Endodermal cell (in vitro differentiated cells): Measurements from ENCODE around the gene SLC25A23. TPM values are rescaled to one million over a fixed set of nuclear protein-coding genes. Genes with fewer than 3 reads are reported as not detected.

Experiments
- DNase-seq: peaks from one replicate; pipeline ENCODE4 v3.0.0-alpha.2; 2017
- H3K27ac ChIP-seq: 2 replicates; pipeline ENCODE4 v1.5.1; 2013; ENCODE audit warnings: mild to moderate bottlenecking, low read depth, low read length, moderate library complexity
- H3K27me3 ChIP-seq: 2 replicates; pipeline ENCODE4 v1.6.1; 2013; ENCODE audit warnings: mild to moderate bottlenecking, low read length, moderate library complexity; ENCODE audit not compliant: insufficient read depth, control insufficient read depth, poor library complexity, severe bottlenecking
- H3K36me3 ChIP-seq: 2 replicates; pipeline ENCODE4 v1.7.0; 2013; ENCODE audit warnings: mild to moderate bottlenecking, low read length, moderate library complexity; ENCODE audit not compliant: control insufficient read depth, insufficient read depth
- H3K4me1 ChIP-seq: one replicate; pipeline ENCODE4 v1.7.0; 2013; ENCODE audit warnings: low read length; ENCODE audit not compliant: control insufficient read depth, insufficient read depth
- H3K4me3 ChIP-seq: 2 replicates; pipeline ENCODE4 v1.5.1; 2013; ENCODE audit warnings: mild to moderate bottlenecking, low read length, moderate library complexity
- H3K9ac ChIP-seq: 2 replicates; pipeline ENCODE4 v1.6.1; 2013; ENCODE audit warnings: mild to moderate bottlenecking, low read length, moderate library complexity; ENCODE audit not compliant: poor library complexity, severe bottlenecking; ENCODE audit errors: extremely low read depth
- H3K9me3 ChIP-seq: 2 replicates; pipeline ENCODE4 v1.6.1; 2013; ENCODE audit warnings: mild to moderate bottlenecking, low read length, moderate library complexity; ENCODE audit not compliant: control insufficient read depth
- H3K27ac Mint-ChIP-seq: 2 replicates; pipeline ENCODE4 v1.8.0; 2020; ENCODE audit warnings: mixed read lengths
- H3K27me3 Mint-ChIP-seq: 2 replicates; pipeline ENCODE4 v1.8.0; 2021; ENCODE audit warnings: mild to moderate bottlenecking, mixed read lengths; ENCODE audit not compliant: insufficient read depth
- H3K36me3 Mint-ChIP-seq: 2 replicates; pipeline ENCODE4 v1.8.0; 2020; ENCODE audit warnings: low read depth, mixed read lengths
- H3K4me1 Mint-ChIP-seq: 2 replicates; pipeline ENCODE4 v1.8.0; 2020; ENCODE audit warnings: mixed read lengths
- H3K4me3 Mint-ChIP-seq: 2 replicates; pipeline ENCODE4 v1.8.0; 2020; ENCODE audit warnings: mild to moderate bottlenecking, moderate library complexity, mixed read lengths
- H3K9me3 Mint-ChIP-seq: 2 replicates; pipeline ENCODE4 v1.8.0; 2020; ENCODE audit warnings: mild to moderate bottlenecking, mixed read lengths
- CTCF ChIP-seq: fragments of 200-600 bp; sonication (generic); conservative IDR thresholded peaks from 2 replicates; pipeline ENCODE4 v1.5.0; 2021; ENCODE audit warnings: antibody characterized with exemption, mild to moderate bottlenecking
- whole genome bisulfite sequencing, 2 experiments: methylation state at CpG; one replicate each; pipeline versions ENCODE4 v1.1.5 to v1.1.7; 2013; ENCODE audit warnings: missing lambda C conversion rate in 2 of 2, mixed read lengths in 1 of 2; ENCODE audit not compliant: insufficient coverage in 1 of 2, insufficient read length in 1 of 2; 5-methylcytosine and 5-hydroxymethylcytosine counted together
- total RNA-seq, 2 donors: library from RNA; stranded (reverse); fragmentation: NEBNext Ultra II Directional in 1 of 2; extraction: Animal tissue kit (Norgen Biotek cat#: 25700) in 1 of 2; gene quantifications; 2 replicates in 1 of 2; 3 replicates in 1 of 2; pipeline ENCODE4 v1.2.1, GENCODE V29; 2021

SLC25A23 gene
- total RNA-seq, 2 donors from 2014 or later: 34.9 to 39.5 TPM

- H3K27ac Mint-ChIP-seq: no peak overlapping the region
- H3K4me1 Mint-ChIP-seq: no peaks in the 10 kb centered on the region
- Histone ChIP-seq H3K9ac (no peak overlapping the region), H3K4me1 (no peaks in the 10 kb centered on the region), H3K27ac (no peak overlapping the region), H3K4me3 (no peak overlapping the region), H3K27me3 (no peaks in the 10 kb centered on the region), H3K9me3 (no peaks in the 10 kb centered on the region), H3K36me3 (peaks cover 80% of the 10 kb centered on the region)
- H3K27me3 Mint-ChIP-seq: no peaks in the 10 kb centered on the region
- H3K9me3 Mint-ChIP-seq: no peaks in the 10 kb centered on the region
- no peak for DNase-seq
- H3K4me3 Mint-ChIP-seq: no peak overlapping the region
- WGBS, 2 experiments: 92 to 95% methylated on average over 9 to 32 of the region's 32 CpGs
- H3K36me3 Mint-ChIP-seq: peaks cover 64% of the 10 kb centered on the region
- TF ChIP-seq CTCF: no peak
Measured at GRCh38 chr19:6415591-6416190, 43.9 kb downstream of the SLC25A23 start.

- Mint-ChIP-seq H3K27ac (no peak overlapping the region), H3K4me1 (no peaks in the 10 kb centered on the region), H3K27me3 (no peaks in the 10 kb centered on the region), H3K9me3 (no peaks in the 10 kb centered on the region), H3K36me3 (peaks cover 57% of the 10 kb centered on the region), H3K4me3 (no peak overlapping the region)
- Histone ChIP-seq H3K27ac (no peak overlapping the region), H3K4me3 (no peak overlapping the region), H3K9me3 (no peaks in the 10 kb centered on the region), H3K36me3 (peaks cover 73% of the 10 kb centered on the region), H3K4me1 (no peaks in the 10 kb centered on the region), H3K27me3 (no peaks in the 10 kb centered on the region), H3K9ac (no peak overlapping the region)
- WGBS, 2 experiments: 96 to 99% methylated on average over 26 to 47 of the region's 47 CpGs
- TF ChIP-seq CTCF: no peak
- no peak for DNase-seq
Measured at GRCh38 chr19:6414793-6415590, 44.6 kb downstream of the SLC25A23 start.

GRCh38 chr19:6413721-6414643, 45.6 kb downstream of the SLC25A23 start:
- no peaks in the 10 kb centered on the region for H3K4me1 Mint-ChIP-seq
- Histone ChIP-seq H3K27ac (no peak overlapping the region), H3K4me1 (no peaks in the 10 kb centered on the region), H3K9ac (no peak overlapping the region), H3K27me3 (no peaks in the 10 kb centered on the region), H3K9me3 (no peaks in the 10 kb centered on the region), H3K4me3 (no peak overlapping the region), H3K36me3 (peaks cover 63% of the 10 kb centered on the region)
- peak overlapping the region; percentile 48 for H3K27ac Mint-ChIP-seq
- peak; percentile 21 for TF ChIP-seq CTCF
- H3K27me3 Mint-ChIP-seq: no peaks in the 10 kb centered on the region
- DNase-seq: peak; percentile 82
- no peaks in the 10 kb centered on the region for H3K9me3 Mint-ChIP-seq
- WGBS, 2 experiments: 88 to 95% methylated on average over 8 to 42 of the region's 42 CpGs
- H3K36me3 Mint-ChIP-seq: peaks cover 47% of the 10 kb centered on the region
- H3K4me3 Mint-ChIP-seq: no peak overlapping the region
